HL-60 (cell line): ENCODE data around the gene AK4.

Experiments
- DNase-seq, 2 experiments: peaks; one replicate each; pipeline ENCODE4 v3.0.0-alpha.2; 2010 to 2020; ENCODE audit warnings: low read depth in 1 of 2, low spot score in 1 of 2
- H3K27ac ChIP-seq: fragments of 250-450 bp; sonication (Bioruptor Pico); replicated peaks from 2 replicates; pipeline ENCODE4 v1.5.1; 2020; ENCODE audit warnings: mild to moderate bottlenecking, moderate library complexity
- H3K27me3 ChIP-seq: fragments of 250-450 bp; sonication (Bioruptor Pico); 2 replicates; pipeline ENCODE4 v1.5.1; 2021; ENCODE audit warnings: mild to moderate bottlenecking, moderate library complexity; ENCODE audit not compliant: insufficient read depth, poor library complexity, severe bottlenecking
- H3K4me3 ChIP-seq: replicated peaks from 2 replicates; pipeline ENCODE4 v1.5.1; 2011; ENCODE audit warnings: mild to moderate bottlenecking, control low read depth, low read length; ENCODE audit not compliant: insufficient read depth
- GABPA ChIP-seq: IDR thresholded peaks from 2 replicates; pipeline ENCODE4 v1.6.1; 2012; ENCODE audit warnings: low read depth
- POLR2AphosphoS5 ChIP-seq: IDR thresholded peaks from 2 replicates; pipeline ENCODE4 v1.6.1; 2012; ENCODE audit warnings: low read depth
- REST ChIP-seq: IDR thresholded peaks from 2 replicates; pipeline ENCODE4 v1.6.1; 2012; ENCODE audit warnings: low read depth; ENCODE audit not compliant: insufficient replicate concordance
- SPI1 ChIP-seq: IDR thresholded peaks from 2 replicates; pipeline ENCODE4 v1.6.1; 2012; ENCODE audit warnings: low read depth, mild to moderate bottlenecking, borderline replicate concordance
- TF ChIP-seq, protein P1 (sequence below): IDR thresholded peaks from one replicate; pipeline ENCODE4 v1.5.1; 2011; ENCODE audit warnings: low read length, control low read depth, inconsistent platforms; ENCODE audit not compliant: insufficient read depth

The AK4 gene

DNA sequence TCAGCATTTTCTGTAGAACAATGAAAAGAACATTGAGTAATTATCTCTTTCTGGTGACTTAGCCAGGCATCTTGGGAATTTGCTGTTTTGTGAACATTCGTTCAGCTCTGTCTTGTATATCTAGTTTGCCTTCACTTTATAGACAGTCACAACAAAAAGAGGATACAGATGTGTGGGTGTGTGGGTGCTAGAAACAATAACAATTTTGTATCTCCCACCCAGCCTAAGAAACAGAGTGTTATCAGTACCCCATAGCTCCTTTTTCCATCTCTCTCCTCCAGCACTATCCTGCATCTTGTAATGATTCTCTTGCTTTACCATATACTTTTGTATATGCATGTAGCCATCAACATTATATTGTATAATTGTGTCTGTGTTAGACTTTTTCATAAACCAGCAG, 33.0 kb downstream of the AK4 start:
- Histone ChIP-seq H3K4me3 (no peak overlapping the region), H3K27me3 (no peaks in the 10 kb centered on the region), H3K27ac (no peak overlapping the region)
- TF ChIP-seq, protein P1, sequence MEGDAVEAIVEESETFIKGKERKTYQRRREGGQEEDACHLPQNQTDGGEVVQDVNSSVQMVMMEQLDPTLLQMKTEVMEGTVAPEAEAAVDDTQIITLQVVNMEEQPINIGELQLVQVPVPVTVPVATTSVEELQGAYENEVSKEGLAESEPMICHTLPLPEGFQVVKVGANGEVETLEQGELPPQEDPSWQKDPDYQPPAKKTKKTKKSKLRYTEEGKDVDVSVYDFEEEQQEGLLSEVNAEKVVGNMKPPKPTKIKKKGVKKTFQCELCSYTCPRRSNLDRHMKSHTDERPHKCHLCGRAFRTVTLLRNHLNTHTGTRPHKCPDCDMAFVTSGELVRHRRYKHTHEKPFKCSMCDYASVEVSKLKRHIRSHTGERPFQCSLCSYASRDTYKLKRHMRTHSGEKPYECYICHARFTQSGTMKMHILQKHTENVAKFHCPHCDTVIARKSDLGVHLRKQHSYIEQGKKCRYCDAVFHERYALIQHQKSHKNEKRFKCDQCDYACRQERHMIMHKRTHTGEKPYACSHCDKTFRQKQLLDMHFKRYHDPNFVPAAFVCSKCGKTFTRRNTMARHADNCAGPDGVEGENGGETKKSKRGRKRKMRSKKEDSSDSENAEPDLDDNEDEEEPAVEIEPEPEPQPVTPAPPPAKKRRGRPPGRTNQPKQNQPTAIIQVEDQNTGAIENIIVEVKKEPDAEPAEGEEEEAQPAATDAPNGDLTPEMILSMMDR = no peak
- no peak for TF ChIP-seq POLR2AphosphoS5
- TF ChIP-seq REST = no peak
- TF ChIP-seq GABPA = no peak
- no peak for TF ChIP-seq SPI1
- no peak for DNase-seq

- no peak overlapping the region for H3K27ac ChIP-seq
- no peaks in the 10 kb centered on the region for H3K27me3 ChIP-seq
- H3K4me3 ChIP-seq = no peak overlapping the region
- TF ChIP-seq GABPA = no peak
- TF ChIP-seq, protein P1 = no peak
- no peak for TF ChIP-seq POLR2AphosphoS5
- no peak for TF ChIP-seq REST
- TF ChIP-seq SPI1 = no peak
- no peak for DNase-seq
Measured at GRCh38 chr1:65182658-65183268, 34.8 kb downstream of the AK4 start.

DNA sequence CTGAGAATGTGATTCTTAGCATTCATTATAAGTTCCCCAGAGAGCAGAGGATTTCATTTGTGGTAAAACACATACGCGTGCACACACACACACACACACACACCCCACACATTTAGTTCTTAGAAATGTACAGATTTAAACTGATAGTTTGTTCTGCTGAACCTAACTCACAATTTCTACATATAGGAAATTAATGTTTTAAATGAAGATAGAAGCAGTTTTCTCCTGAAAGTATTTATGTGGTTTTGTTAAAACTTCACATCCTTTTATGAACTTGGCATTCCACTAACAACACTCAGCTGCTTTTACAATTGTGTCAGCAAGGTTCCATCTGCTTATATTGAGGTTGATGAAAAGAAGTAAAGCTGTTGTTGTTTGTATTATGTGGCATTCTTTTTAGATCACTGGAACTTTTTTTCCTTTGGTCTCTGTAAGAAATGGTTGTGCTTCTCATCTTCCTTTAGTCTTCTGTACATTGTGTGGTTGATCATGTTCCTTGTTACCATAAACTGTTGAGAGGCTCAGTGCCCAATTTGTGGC, 41.6 kb downstream of the AK4 start:
- Histone ChIP-seq H3K4me3 (no peak overlapping the region), H3K27ac (no peak overlapping the region), H3K27me3 (no peaks in the 10 kb centered on the region)
- no peak for DNase-seq
- TF ChIP-seq, protein P1 = no peak
- TF ChIP-seq GABPA (no peak), REST (no peak), SPI1 (no peak), POLR2AphosphoS5 (no peak)
